ENCODE data around the gene GPR119.

DNA sequence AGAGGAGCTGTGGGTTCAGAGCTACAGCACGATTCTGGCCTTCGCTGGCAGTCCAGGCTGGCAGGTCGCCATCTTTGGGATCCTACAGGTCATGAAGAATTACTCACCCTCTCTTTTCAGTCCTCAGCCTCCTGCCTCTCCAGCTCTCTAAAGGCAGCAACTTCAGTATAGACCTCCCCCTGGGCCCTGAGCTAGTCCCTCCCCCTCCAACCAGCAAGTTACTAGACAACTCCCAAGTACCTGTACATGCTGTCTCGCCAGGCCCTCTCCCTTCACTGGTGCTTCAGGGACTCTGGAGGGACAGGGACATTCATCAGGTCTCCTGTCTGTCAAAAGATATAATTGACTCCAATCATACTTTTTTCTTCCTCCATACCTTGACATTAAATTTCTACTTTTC is at the start of gene GPR119:
- TF ChIP-seq YY1 (IDR thresholded peaks at IDR 0.05; ENCODE audit: insufficient read depth, insufficient read length) (no peak), ZNF274 (IDR thresholded peaks at IDR 0.05; ENCODE audit: low read depth, low read length) (no peak)
